GM12878 (cell line): ENCODE results near the gene MCC.

Experiments
- BACH1 ChIP-seq: fragments of 450-650 bp; IDR thresholded peaks from 2 replicates; pipeline ENCODE4 v1.6.1; 2017; ENCODE audit warnings: mild to moderate bottlenecking, borderline replicate concordance
- CTCF ChIP-seq, 3 experiments: IDR thresholded peaks in 2 of 3; conservative IDR thresholded peaks in 1 of 3; 2 replicates each; pipeline ENCODE4 v1.5.1; 2011; ENCODE audit warnings: low read depth in 3 of 3, low read length in 3 of 3, mild to moderate bottlenecking in 3 of 3, control low read depth in 2 of 3, moderate library complexity in 2 of 3, inconsistent platforms in 1 of 3, mixed read lengths in 1 of 3; ENCODE audit not compliant: control insufficient read depth in 2 of 3, insufficient read depth in 1 of 3; ENCODE audit errors: extremely low read depth in 1 of 3
- NFYB ChIP-seq: IDR thresholded peaks from 2 replicates; pipeline ENCODE4 v1.6.1; 2011; ENCODE audit warnings: low read depth, mild to moderate bottlenecking, low read length, improper control_type of control experiment, moderate library complexity; ENCODE audit not compliant: insufficient read depth
- POLR2A ChIP-seq: IDR thresholded peaks from 2 replicates; pipeline ENCODE4 v1.6.1; 2011; ENCODE audit warnings: low read depth, mild to moderate bottlenecking, low read length
- TAF1 ChIP-seq: IDR thresholded peaks from 2 replicates; pipeline ENCODE4 v1.6.1; 2011; ENCODE audit warnings: mild to moderate bottlenecking, low read depth, low read length, borderline replicate concordance
- YY1 ChIP-seq: IDR thresholded peaks from 2 replicates; pipeline ENCODE4 v1.6.1; 2011; ENCODE audit warnings: low read depth, mild to moderate bottlenecking, low read length

- TF ChIP-seq YY1 (no peak), TAF1 (no peak), POLR2A (no peak), CTCF (IDR thresholded peaks at IDR 0.05 in 2 of 3, conservative IDR thresholded peaks at IDR 0.05 in 1 of 3; ENCODE audit: control insufficient read depth in 2 of 3, extremely low read depth in 1 of 3, insufficient read depth in 1 of 3, low read depth in 3 of 3, low read length in 3 of 3) (no peak), NFYB (no peak), BACH1 (no peak)
Observed at GRCh38 chr5:113065626-113066025, 422.6 kb downstream of the MCC start.
